Neural crest cell (in vitro differentiated cells): Measurements from ENCODE around the gene CEBPG. TPM values are rescaled to one million over a fixed set of nuclear protein-coding genes. Genes with fewer than 3 reads are reported as not detected.
A peak's percentile ranks its signal among the peaks of the same experiment; 100 is the strongest.

Source experiments
- DNase-seq: peaks from one replicate; pipeline ENCODE4 v3.0.0; 2021; ENCODE audit warnings: low read depth, mixed read lengths, low spot score
- H3K27ac Mint-ChIP-seq: one replicate; pipeline ENCODE4 v1.8.0; 2021; ENCODE audit warnings: mild to moderate bottlenecking, mixed read lengths; ENCODE audit not compliant: unreplicated experiment
- H3K27me3 Mint-ChIP-seq: 2 replicates; pipeline ENCODE4 v1.8.0; 2021; ENCODE audit warnings: low read depth, mild to moderate bottlenecking, mixed read lengths
- H3K36me3 Mint-ChIP-seq: 2 replicates; pipeline ENCODE4 v1.8.0; 2021; ENCODE audit warnings: low read depth, mild to moderate bottlenecking, mixed read lengths
- H3K4me1 Mint-ChIP-seq: 2 replicates; pipeline ENCODE4 v1.8.0; 2021; ENCODE audit warnings: mixed read lengths
- H3K4me3 Mint-ChIP-seq: one replicate; pipeline ENCODE4 v1.8.0; 2021; ENCODE audit warnings: mild to moderate bottlenecking, mixed read lengths
- H3K9me3 Mint-ChIP-seq: 2 replicates; pipeline ENCODE4 v1.8.0; 2021; ENCODE audit warnings: mixed read lengths
- CTCF ChIP-seq: fragments of 200-600 bp; sonication (generic); conservative IDR thresholded peaks from 2 replicates; pipeline ENCODE4 v1.5.0; 2021; ENCODE audit warnings: antibody characterized with exemption, mild to moderate bottlenecking
- total RNA-seq: library from RNA; stranded (reverse); gene quantifications from 2 replicates; pipeline ENCODE4 v1.2.1, GENCODE V29; 2021

CEBPG gene
- total RNA-seq, 1 donor from 2014 or later: 41.9 TPM

- Mint-ChIP-seq H3K27me3 (no peaks in the 10 kb centered on the region), H3K9me3 (no peaks in the 10 kb centered on the region), H3K4me1 (no peaks in the 10 kb centered on the region), H3K4me3 (no peak overlapping the region), H3K36me3 (no peaks in the 10 kb centered on the region), H3K27ac (no peak overlapping the region)
- no peak for TF ChIP-seq CTCF
- no peak for DNase-seq
Observed at GRCh38 chr19:33424181-33424580, 50.7 kb downstream of the CEBPG start.

- TF ChIP-seq CTCF: no peak
- no peaks in the 10 kb centered on the region for H3K36me3 Mint-ChIP-seq
- peaks cover 3% of the 10 kb centered on the region for H3K27me3 Mint-ChIP-seq
- no peak for DNase-seq
- H3K27ac Mint-ChIP-seq: no peak overlapping the region
- no peaks in the 10 kb centered on the region for H3K9me3 Mint-ChIP-seq
- no peak overlapping the region for H3K4me3 Mint-ChIP-seq
- peaks cover 6% of the 10 kb centered on the region for H3K4me1 Mint-ChIP-seq
Observed at GRCh38 chr19:33426621-33427361, 53.3 kb downstream of the CEBPG start.

- Mint-ChIP-seq H3K9me3 (no peaks in the 10 kb centered on the region), H3K4me1 (peaks cover 6% of the 10 kb centered on the region), H3K36me3 (no peaks in the 10 kb centered on the region), H3K4me3 (no peak overlapping the region), H3K27me3 (peaks cover 3% of the 10 kb centered on the region), H3K27ac (no peak overlapping the region)
- TF ChIP-seq CTCF: no peak
- no peak for DNase-seq
Observed at GRCh38 chr19:33427801-33428626, 54.5 kb downstream of the CEBPG start.

GRCh38 chr19:33428627-33429125, 55.2 kb downstream of the CEBPG start:
- Mint-ChIP-seq H3K36me3 (no peaks in the 10 kb centered on the region), H3K4me1 (peaks cover 6% of the 10 kb centered on the region), H3K27me3 (peaks cover 3% of the 10 kb centered on the region), H3K9me3 (no peaks in the 10 kb centered on the region), H3K4me3 (no peak overlapping the region), H3K27ac (no peak overlapping the region)
- DNase-seq: no peak
- TF ChIP-seq CTCF: no peak

GRCh38 chr19:33429891-33430673, 56.6 kb downstream of the CEBPG start:
- no peak overlapping the region for H3K4me3 Mint-ChIP-seq
- H3K27me3 Mint-ChIP-seq: peaks cover 3% of the 10 kb centered on the region
- no peak for DNase-seq
- peak overlapping the region; percentile 78 for H3K27ac Mint-ChIP-seq
- H3K36me3 Mint-ChIP-seq: no peaks in the 10 kb centered on the region
- peaks cover 6% of the 10 kb centered on the region for H3K4me1 Mint-ChIP-seq
- no peak for TF ChIP-seq CTCF
- no peaks in the 10 kb centered on the region for H3K9me3 Mint-ChIP-seq
